ENCODE measurements around the gene LRRC32.
A peak's percentile ranks its signal among the peaks of the same experiment; 100 is the strongest.

Gene LRRC32

GRCh38 chr11:76631566-76632308 is 38.8 kb downstream of the LRRC32 start:
- Mint-ChIP-seq H3K36me3 (ENCODE audit: low read depth) (no peaks in the 10 kb centered on the region), H3K4me1 (peaks cover 12% of the 10 kb centered on the region), H3K27ac (no peak overlapping the region), H3K9me3 (peaks cover 3% of the 10 kb centered on the region), H3K27me3 (ENCODE audit: low read depth) (peaks cover 8% of the 10 kb centered on the region), H3K4me3 (no peak overlapping the region)
- no peak for TF ChIP-seq CTCF (IDR thresholded peaks at IDR 0.05; ENCODE audit: unreplicated experiment in 3 of 3)

GRCh38 chr11:76630600-76631281 is 39.8 kb downstream of the LRRC32 start:
- Mint-ChIP-seq H3K4me1 (peaks cover 9% of the 10 kb centered on the region), H3K36me3 (ENCODE audit: low read depth) (no peaks in the 10 kb centered on the region), H3K9me3 (peaks cover 3% of the 10 kb centered on the region), H3K4me3 (no peak overlapping the region), H3K27me3 (ENCODE audit: low read depth) (peaks cover 11% of the 10 kb centered on the region), H3K27ac (peak overlapping the region in 2 of 3 experiments; percentile 35 to 47)
- no peak for TF ChIP-seq CTCF (IDR thresholded peaks at IDR 0.05; ENCODE audit: unreplicated experiment in 3 of 3)

- Mint-ChIP-seq H3K4me1 (peaks cover 5% of the 10 kb centered on the region), H3K27ac (peak overlapping the region in 2 of 3 experiments; percentile 35 to 47), H3K9me3 (peaks cover 8% of the 10 kb centered on the region), H3K4me3 (no peak overlapping the region), H3K27me3 (ENCODE audit: low read depth) (peaks cover 11% of the 10 kb centered on the region), H3K36me3 (ENCODE audit: low read depth) (no peaks in the 10 kb centered on the region)
- TF ChIP-seq CTCF (IDR thresholded peaks at IDR 0.05; ENCODE audit: unreplicated experiment in 3 of 3), result no peak
Observed at GRCh38 chr11:76629853-76630599, 40.5 kb downstream of the LRRC32 start.

- H3K27me3 Mint-ChIP-seq (ENCODE audit: low read depth), result peaks cover 11% of the 10 kb centered on the region
- H3K4me3 Mint-ChIP-seq, result no peak overlapping the region
- no peak overlapping the region for H3K27ac Mint-ChIP-seq
- H3K36me3 Mint-ChIP-seq (ENCODE audit: low read depth), result no peaks in the 10 kb centered on the region
- no peak for TF ChIP-seq CTCF (IDR thresholded peaks at IDR 0.05; ENCODE audit: unreplicated experiment in 3 of 3)
- H3K4me1 Mint-ChIP-seq, result no peaks in the 10 kb centered on the region
- H3K9me3 Mint-ChIP-seq, result peaks cover 8% of the 10 kb centered on the region
Observed at GRCh38 chr11:76629116-76629852, 41.3 kb downstream of the LRRC32 start.

- Mint-ChIP-seq H3K27ac (no peak overlapping the region), H3K4me1 (no peaks in the 10 kb centered on the region), H3K4me3 (no peak overlapping the region), H3K27me3 (ENCODE audit: low read depth) (peaks cover 6% of the 10 kb centered on the region), H3K36me3 (ENCODE audit: low read depth) (no peaks in the 10 kb centered on the region), H3K9me3 (peaks cover 8% of the 10 kb centered on the region)
- TF ChIP-seq CTCF (IDR thresholded peaks at IDR 0.05; ENCODE audit: unreplicated experiment in 3 of 3), result no peak
Observed at GRCh38 chr11:76628408-76628947, 42.1 kb downstream of the LRRC32 start.

Measured in nephron (organoid).